ENCODE data around the gene GCNT1.

GRCh38 chr9:76412638-76413037 is 46.3 kb upstream of the GCNT1 start:
- no peak for TF ChIP-seq CEBPB (IDR thresholded peaks at IDR 0.05)
- TF ChIP-seq EGR1 (IDR thresholded peaks at IDR 0.05) = no peak
- TF ChIP-seq EP300 (IDR thresholded peaks at IDR 0.05; ENCODE audit: borderline replicate concordance) = no peak
- TF ChIP-seq RAD21 (IDR thresholded peaks at IDR 0.05; ENCODE audit: low read depth) = no peak
